HepG2 (cell line): ENCODE data around the gene RAB8A. TPM values are rescaled to one million over a fixed set of nuclear protein-coding genes. Genes with fewer than 3 reads are reported as not detected.

Experiments
- CENPT ChIP-seq: sonication (generic); formaldehyde crosslinking; IDR thresholded peaks from 2 replicates; pipeline ENCODE4 v1.8.0; 2022; ENCODE audit warnings: low read depth, mild to moderate bottlenecking, moderate library complexity, missing genetic modification reagents
- EHMT2 ChIP-seq: fragments of 200-600 bp; sonication (generic); IDR thresholded peaks from 2 replicates; pipeline ENCODE4 v1.7.0; 2017; ENCODE audit warnings: antibody characterized with exemption, low read depth, low read length, borderline replicate concordance
- KDM5B ChIP-seq: sonication (generic); formaldehyde crosslinking; IDR thresholded peaks from 2 replicates; pipeline ENCODE4 v1.4.0; 2020; ENCODE audit warnings: missing genetic modification reagents, mild to moderate bottlenecking, borderline replicate concordance
- KLF16 ChIP-seq, 2 experiments: sonication (generic) in 1 of 2; formaldehyde crosslinking in 1 of 2; IDR thresholded peaks; 2 replicates each; pipeline versions ENCODE4 v1.6.1 to v1.8.0; 2016 to 2023; ENCODE audit warnings: missing genetic modification reagents in 2 of 2, missing compliant biosample characterization in 1 of 2
- MXD4 ChIP-seq: IDR thresholded peaks from 2 replicates; pipeline ENCODE4 v1.6.1; 2016; ENCODE audit warnings: mild to moderate bottlenecking, missing biosample characterization, missing genetic modification reagents
- NCOA5 ChIP-seq: sonication (generic); formaldehyde crosslinking; IDR thresholded peaks from 2 replicates; pipeline ENCODE4 v1.4.0; 2020; ENCODE audit warnings: missing genetic modification reagents
- RBM22 ChIP-seq: fragments of 200-400 bp; formaldehyde crosslinking; optimal IDR thresholded peaks from 2 replicates; pipeline ENCODE3; 2017; ENCODE audit warnings: mild to moderate bottlenecking, low read length, moderate library complexity
- RFXANK ChIP-seq: IDR thresholded peaks from 2 replicates; pipeline ENCODE4 v1.6.1; 2016
- RXRA ChIP-seq: sonication (generic); formaldehyde crosslinking; IDR thresholded peaks from 2 replicates; pipeline ENCODE4 v1.5.1; 2020; ENCODE audit warnings: missing genetic modification reagents
- SP140L ChIP-seq: sonication (generic); formaldehyde crosslinking; IDR thresholded peaks from 2 replicates; pipeline ENCODE4 v1.4.0; 2020; ENCODE audit warnings: missing genetic modification reagents, borderline replicate concordance
- TARDBP ChIP-seq: sonication (generic); formaldehyde crosslinking; IDR thresholded peaks from 2 replicates; pipeline ENCODE4 v1.8.0; 2022; ENCODE audit warnings: mild to moderate bottlenecking, missing genetic modification reagents
- TRAFD1 ChIP-seq: sonication (generic); formaldehyde crosslinking; IDR thresholded peaks from 2 replicates; pipeline ENCODE4 v1.5.1; 2020; ENCODE audit warnings: missing genetic modification reagents, mild to moderate bottlenecking, borderline replicate concordance
- XBP1 ChIP-seq: sonication (generic); formaldehyde crosslinking; IDR thresholded peaks from 2 replicates; pipeline ENCODE4 v1.5.0; 2020; ENCODE audit warnings: missing genetic modification reagents
- ZBTB39 ChIP-seq: sonication (generic); formaldehyde crosslinking; IDR thresholded peaks from 2 replicates; pipeline ENCODE4 v1.5.0; 2020; ENCODE audit warnings: missing genetic modification reagents
- ZFP1 ChIP-seq: IDR thresholded peaks from 2 replicates; pipeline ENCODE4 v1.6.1; 2016
- ZNF331 ChIP-seq: sonication (generic); formaldehyde crosslinking; IDR thresholded peaks from 2 replicates; pipeline ENCODE4 v1.4.0; 2020; ENCODE audit warnings: missing genetic modification reagents
- ZNF446 ChIP-seq: sonication (generic); formaldehyde crosslinking; IDR thresholded peaks from 2 replicates; pipeline ENCODE4 v1.5.0; 2020; ENCODE audit warnings: mild to moderate bottlenecking, missing genetic modification reagents
- ZNF598 ChIP-seq: sonication (generic); formaldehyde crosslinking; IDR thresholded peaks from 2 replicates; pipeline ENCODE4 v1.5.1; 2020; ENCODE audit warnings: mild to moderate bottlenecking, missing genetic modification reagents, borderline replicate concordance
- ZNF614 ChIP-seq: IDR thresholded peaks from 2 replicates; pipeline ENCODE4 v1.6.1; 2018; ENCODE audit warnings: missing biosample characterization, missing genetic modification reagents, inconsistent platforms, borderline replicate concordance
- ZNF678 ChIP-seq: sonication (generic); formaldehyde crosslinking; IDR thresholded peaks from 2 replicates; pipeline ENCODE4 v1.4.0; 2020; ENCODE audit warnings: mild to moderate bottlenecking, missing genetic modification reagents
- ZNF768 ChIP-seq: sonication (generic); formaldehyde crosslinking; IDR thresholded peaks from 2 replicates; pipeline ENCODE4 v1.4.0; 2020; ENCODE audit warnings: missing genetic modification reagents
- polyA plus RNA-seq, 8 experiments: library from polyadenylated mRNA; depleted of rRNA in 3 of 8; stranded (reverse) in 7 of 8; unstranded in 1 of 8; fragments of >200 nt; fragmentation: Illumina TruSeq in 4 of 8; extraction: Trizol in 4 of 8; gene quantifications; 2 replicates each; pipeline versions ENCODE4 v1.2.1 to v1.2.3, GENCODE V29; 2011 to 2016; ENCODE audit warnings: low read depth in 4 of 8, missing spikeins in 1 of 8, mixed read lengths in 1 of 8; ENCODE audit not compliant: insufficient read depth in 1 of 8
- total RNA-seq, 5 experiments: library from RNA; depleted of rRNA; stranded (reverse); fragments of >200 nt; fragmentation: Illumina TruSeq; extraction: Trizol; gene quantifications; 2 replicates each; pipeline ENCODE4 v1.2.3, GENCODE V29; 2016; ENCODE audit warnings: low read depth in 1 of 5
- TF ChIP-seq, protein P1 (sequence below): sonication (generic); formaldehyde crosslinking; IDR thresholded peaks from 2 replicates; pipeline ENCODE4 v1.4.0; 2020; ENCODE audit warnings: mild to moderate bottlenecking, missing genetic modification reagents
- TF ChIP-seq, protein P2 (sequence below): sonication (generic); formaldehyde crosslinking; IDR thresholded peaks from 2 replicates; pipeline ENCODE4 v1.8.1; 2022; ENCODE audit warnings: mild to moderate bottlenecking, missing genetic modification reagents
- TF ChIP-seq, protein P3 (sequence below): IDR thresholded peaks from 2 replicates; pipeline ENCODE4 v1.6.1; 2016; ENCODE audit warnings: low read depth

The RAB8A gene
- total and polyA plus RNA-seq, 2 of the 13 experiments (the other 11 are each of a cell fraction or from before 2014, with no cell fraction given): 36.7 to 45.0 TPM

DNA sequence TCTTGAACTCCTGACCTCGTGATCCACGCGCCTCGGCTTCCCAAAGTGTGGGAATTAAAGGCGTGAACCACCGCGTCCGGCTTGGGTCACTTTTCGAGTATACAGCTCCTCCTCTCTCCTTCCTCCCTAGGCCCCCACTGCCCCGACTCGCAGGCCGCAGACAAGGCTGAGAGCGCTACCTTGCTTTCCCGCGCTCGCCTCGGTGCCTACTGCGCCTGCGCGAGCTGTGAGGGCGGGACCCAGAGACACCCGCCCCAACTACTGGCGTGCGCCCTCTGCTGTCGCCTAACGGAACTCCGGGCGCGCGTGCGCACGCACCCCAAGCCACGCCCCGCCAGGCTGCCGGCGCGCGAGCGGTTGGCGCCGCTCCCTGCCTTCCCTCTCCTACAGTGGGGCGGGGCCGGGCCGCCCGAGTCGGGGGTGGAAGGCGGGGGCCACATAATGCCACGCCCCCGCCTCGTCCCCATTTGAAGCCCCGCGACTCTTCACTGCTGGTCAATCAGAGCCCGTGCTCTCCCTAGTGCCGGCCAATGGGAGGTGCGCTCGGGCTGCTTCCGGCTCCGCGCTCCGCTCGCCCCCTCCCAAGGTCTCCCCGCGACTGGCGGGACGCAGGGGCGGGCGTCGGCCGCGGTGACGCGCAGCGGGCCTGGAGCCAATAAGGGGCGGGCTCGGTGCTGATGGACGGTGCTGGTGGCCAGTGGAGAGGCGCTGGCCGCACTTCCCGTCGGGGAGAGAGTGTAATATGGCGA, at the start of gene RAB8A (continued):
- TF ChIP-seq ZNF614 (CRISPR knock-in tag) (peak; percentile 77; the same call in 1 of the 2 replicates), RBM22 (no peak), MXD4 (CRISPR knock-in tag) (peak; percentile 74; the same call in 1 of the 2 replicates), RFXANK (CRISPR knock-in tag) (no peak; the same call in 1 of the 2 replicates), KLF16 (CRISPR knock-in tag; IDR thresholded peaks at IDR 0.05) (peak in 1 of 2 experiments; percentile 78; a peak in 2 of 4 replicates), ZBTB39 (no peak), ZFP1 (CRISPR knock-in tag) (no peak), ZNF598 (CRISPR knock-in tag) (no peak), ZNF678 (CRISPR knock-in tag) (no peak), ZNF446 (no peak), ZNF768 (CRISPR knock-in tag) (no peak; the same call in 1 of the 2 replicates), NCOA5 (CRISPR knock-in tag) (no peak), SP140L (no peak), KDM5B (peak; percentile 62; the same call in 1 of the 2 replicates), EHMT2 (no peak), XBP1 (CRISPR knock-in tag) (no peak), TARDBP (CRISPR knock-in tag) (peak; percentile 80), TRAFD1 (no peak), ZNF331 (CRISPR knock-in tag) (peak; percentile 68; the same call in 1 of the 2 replicates), CENPT (CRISPR knock-in tag) (peak; percentile 70; the same call in 1 of the 2 replicates), RXRA (CRISPR knock-in tag) (no peak; the same call in 1 of the 2 replicates)
- TF ChIP-seq, protein P1, sequence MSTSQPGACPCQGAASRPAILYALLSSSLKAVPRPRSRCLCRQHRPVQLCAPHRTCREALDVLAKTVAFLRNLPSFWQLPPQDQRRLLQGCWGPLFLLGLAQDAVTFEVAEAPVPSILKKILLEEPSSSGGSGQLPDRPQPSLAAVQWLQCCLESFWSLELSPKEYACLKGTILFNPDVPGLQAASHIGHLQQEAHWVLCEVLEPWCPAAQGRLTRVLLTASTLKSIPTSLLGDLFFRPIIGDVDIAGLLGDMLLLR (CRISPR knock-in tag): peak; percentile 37; the same call in 1 of the 2 replicates
- TF ChIP-seq, protein P2, sequence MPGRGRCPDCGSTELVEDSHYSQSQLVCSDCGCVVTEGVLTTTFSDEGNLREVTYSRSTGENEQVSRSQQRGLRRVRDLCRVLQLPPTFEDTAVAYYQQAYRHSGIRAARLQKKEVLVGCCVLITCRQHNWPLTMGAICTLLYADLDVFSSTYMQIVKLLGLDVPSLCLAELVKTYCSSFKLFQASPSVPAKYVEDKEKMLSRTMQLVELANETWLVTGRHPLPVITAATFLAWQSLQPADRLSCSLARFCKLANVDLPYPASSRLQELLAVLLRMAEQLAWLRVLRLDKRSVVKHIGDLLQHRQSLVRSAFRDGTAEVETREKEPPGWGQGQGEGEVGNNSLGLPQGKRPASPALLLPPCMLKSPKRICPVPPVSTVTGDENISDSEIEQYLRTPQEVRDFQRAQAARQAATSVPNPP: peak; percentile 81; the same call in 1 of the 2 replicates
- TF ChIP-seq, protein P3, sequence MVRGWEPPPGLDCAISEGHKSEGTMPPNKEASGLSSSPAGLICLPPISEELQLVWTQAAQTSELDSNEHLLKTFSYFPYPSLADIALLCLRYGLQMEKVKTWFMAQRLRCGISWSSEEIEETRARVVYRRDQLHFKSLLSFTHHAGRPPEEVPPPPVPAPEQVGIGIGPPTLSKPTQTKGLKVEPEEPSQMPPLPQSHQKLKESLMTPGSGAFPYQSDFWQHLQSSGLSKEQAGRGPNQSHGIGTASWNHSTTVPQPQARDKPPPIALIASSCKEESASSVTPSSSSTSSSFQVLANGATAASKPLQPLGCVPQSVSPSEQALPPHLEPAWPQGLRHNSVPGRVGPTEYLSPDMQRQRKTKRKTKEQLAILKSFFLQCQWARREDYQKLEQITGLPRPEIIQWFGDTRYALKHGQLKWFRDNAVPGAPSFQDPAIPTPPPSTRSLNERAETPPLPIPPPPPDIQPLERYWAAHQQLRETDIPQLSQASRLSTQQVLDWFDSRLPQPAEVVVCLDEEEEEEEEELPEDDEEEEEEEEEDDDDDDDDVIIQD: no peak
